Activated CD4-positive, alpha-beta T cell treated with anti-CD3 and anti-CD28 coated beads for 1 hour (primary cell): ENCODE measurements around the gene APLP1.
"Not testable (repeated sequence)": the region's sequence is repeated elsewhere in the genome, so short reads cannot be mapped to it uniquely, and the experiment has no call there.

Experiments
- DNase-seq: peaks from one replicate; pipeline ENCODE4 v3.0.0-alpha.2; 2020

Gene APLP1

DNA sequence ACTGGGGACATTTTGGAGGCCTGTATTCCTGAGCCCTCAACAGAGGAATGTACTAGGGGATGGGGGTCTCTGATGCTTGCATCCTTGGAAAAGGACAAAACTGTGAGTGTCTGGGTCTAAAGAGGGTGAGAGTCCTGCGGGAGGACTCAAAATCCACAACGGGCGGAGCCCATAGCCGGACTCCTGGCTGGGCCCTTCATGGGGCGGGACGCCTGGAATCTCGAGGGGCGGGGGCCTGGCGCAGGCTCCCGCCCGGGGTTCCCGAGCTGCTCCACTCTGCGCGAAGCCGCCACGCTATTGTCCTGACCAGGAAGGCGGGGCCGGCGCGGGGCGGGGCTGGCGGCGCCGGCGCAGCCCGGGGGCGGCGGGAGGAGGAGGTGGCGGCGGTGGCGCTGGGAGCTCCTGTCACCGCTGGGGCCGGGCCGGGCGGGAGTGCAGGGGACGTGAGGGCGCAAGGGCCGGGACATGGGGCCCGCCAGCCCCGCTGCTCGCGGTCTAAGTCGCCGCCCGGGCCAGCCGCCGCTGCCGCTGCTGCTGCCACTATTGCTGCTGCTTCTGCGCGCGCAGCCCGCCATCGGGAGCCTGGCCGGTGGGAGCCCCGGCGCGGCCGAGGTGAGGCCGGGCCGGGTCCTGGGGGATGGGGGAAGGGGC is at the start of gene APLP1:
APLP1 (plus strand) TSS at position 403 of the 651 bp plus-strand sequence; CDS start at position 466, 63 bp downstream.
- peak; percentile 56 for DNase-seq

- no peak for DNase-seq
Measured at GRCh38 chr19:35822579-35822978, 45.8 kb upstream of the APLP1 start.

DNA sequence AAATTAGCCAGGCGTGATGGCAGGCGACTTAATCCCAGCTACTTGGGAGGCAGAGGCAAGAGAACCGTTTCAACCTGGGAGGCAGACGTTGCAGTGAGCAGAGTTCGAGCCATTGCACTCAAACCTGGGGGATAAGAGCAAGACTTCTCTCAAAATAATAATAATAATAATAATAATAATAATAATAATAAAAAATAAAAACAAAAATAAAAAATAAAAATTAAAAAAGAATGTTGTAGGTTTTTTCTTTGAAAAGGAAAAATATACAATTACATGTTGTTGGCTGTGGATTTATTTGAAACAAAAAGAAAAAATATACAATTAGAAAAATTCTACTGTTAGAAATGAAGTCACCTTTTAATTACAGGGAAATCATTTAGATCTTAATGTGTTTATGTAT is 44.2 kb upstream of the APLP1 start:
- no peak for DNase-seq

GRCh38 chr19:35828692-35829301 is 39.6 kb upstream of the APLP1 start:
- no peak for DNase-seq

DNA sequence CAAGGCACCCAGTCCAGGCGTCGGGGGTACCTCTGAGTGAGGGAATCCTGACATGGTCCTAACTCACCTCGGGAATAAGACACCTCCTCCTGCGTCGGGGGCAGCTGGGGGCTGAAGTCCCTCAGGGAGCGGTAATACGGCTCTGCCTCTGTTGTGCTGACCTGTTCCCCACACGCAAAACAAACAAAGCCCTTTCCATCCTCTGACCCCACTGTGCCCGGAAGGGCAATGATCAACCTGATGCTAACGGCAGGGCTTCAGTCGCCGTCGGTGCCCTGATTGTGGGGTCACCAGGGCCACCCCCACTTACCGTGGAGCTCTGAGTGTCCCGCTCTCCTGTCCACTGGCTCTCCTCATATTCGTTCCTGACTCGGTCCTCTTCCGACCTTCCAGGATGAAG is 37.4 kb upstream of the APLP1 start:
- no peak for DNase-seq

DNA sequence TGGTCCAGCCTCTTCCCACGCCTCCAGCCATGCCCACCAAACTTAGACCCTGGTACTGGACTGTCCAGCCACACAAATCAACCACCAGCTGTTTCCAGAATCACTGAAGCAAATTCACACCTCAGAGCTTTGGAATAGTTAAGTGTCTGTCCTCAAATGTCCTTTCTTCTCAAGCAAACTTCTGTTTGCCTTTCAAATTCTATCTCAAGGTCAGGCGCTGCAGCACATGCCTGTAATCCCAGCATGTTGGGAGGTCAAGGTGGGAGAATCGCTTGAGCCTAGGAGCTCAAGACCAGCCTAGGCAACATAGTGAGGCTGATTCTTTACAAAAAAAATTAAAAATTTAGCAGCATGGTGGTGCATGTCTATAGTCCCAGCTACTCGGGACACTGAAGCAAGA is 36.3 kb upstream of the APLP1 start:
- DNase-seq: no peak

DNA sequence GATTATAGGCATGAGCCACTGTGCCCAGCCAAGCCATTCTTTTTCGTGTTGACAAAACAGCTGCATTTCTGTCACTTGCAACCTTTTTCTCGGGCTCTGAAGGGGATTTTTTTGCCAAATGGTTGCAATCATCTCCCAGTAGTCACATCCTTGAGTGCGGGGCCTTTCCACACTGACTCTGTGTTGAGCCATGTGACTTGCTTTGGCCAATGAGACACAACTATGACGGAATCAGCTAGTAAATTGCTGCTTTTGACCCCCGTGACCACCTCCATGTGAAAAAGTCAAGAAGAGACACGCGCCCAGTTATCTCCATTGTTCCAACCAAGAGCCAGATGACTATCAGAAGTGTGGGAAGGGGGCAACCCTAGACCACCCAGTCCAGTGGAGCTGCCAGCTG is 34.4 kb upstream of the APLP1 start:
- DNase-seq: no peak

DNA sequence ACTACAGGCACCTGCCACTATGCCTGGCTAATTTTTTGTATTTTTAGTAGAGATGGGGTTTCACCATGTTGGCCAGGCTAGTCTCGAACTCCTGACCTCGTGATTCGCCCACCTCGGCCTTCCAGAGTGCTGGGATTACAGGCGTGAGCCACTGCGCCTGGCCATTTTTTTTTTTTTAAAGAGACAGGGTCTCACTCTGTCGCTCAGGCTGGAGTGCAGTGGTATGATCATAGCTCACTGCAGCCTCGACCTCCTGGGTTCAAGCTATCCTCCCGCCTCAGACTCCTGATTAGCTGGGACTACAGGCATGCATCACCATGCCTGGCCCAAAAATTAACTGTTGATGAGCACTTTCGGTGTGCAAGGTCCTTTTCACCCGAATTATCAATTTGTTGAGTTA is 32.3 kb upstream of the APLP1 start:
- DNase-seq: not testable (repeated sequence)

DNA sequence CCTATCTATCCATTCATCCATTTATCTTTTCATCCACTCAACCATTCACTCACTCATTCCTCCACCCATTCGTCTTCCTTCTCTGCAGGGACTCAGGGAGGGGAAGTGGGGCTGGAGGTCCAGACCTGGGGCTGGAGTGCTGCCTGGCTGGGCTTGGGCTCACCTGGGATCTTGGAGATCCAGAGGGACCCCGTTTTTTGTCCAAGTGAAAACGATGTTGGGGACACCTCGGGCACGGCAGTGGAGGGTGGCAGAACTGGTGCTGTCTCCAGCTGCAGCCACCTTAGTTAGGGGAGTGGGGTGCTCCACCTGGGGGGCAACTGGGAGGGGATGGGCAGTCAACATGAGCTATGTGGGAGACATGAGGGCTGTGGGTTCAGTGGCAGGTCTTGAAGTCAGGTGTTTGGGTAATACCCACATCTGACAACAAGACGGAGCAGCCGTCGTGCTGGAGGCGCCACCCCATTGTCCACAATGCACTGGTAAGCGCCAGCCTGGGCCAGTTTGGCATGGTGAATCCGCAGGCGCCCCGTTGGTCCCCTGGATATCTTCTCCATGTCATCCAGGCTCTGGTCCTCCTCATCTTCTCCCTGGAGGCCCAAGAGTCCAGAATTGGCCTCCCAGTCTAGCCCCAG is 26.3 kb upstream of the APLP1 start:
- no peak for DNase-seq

- DNase-seq: no peak
Measured at GRCh38 chr19:35842666-35843272, 25.6 kb upstream of the APLP1 start.

GRCh38 chr19:35843676-35844481 is 24.5 kb upstream of the APLP1 start:
- DNase-seq: no peak

GRCh38 chr19:35844482-35845214 is 23.7 kb upstream of the APLP1 start:
- no peak for DNase-seq

DNA sequence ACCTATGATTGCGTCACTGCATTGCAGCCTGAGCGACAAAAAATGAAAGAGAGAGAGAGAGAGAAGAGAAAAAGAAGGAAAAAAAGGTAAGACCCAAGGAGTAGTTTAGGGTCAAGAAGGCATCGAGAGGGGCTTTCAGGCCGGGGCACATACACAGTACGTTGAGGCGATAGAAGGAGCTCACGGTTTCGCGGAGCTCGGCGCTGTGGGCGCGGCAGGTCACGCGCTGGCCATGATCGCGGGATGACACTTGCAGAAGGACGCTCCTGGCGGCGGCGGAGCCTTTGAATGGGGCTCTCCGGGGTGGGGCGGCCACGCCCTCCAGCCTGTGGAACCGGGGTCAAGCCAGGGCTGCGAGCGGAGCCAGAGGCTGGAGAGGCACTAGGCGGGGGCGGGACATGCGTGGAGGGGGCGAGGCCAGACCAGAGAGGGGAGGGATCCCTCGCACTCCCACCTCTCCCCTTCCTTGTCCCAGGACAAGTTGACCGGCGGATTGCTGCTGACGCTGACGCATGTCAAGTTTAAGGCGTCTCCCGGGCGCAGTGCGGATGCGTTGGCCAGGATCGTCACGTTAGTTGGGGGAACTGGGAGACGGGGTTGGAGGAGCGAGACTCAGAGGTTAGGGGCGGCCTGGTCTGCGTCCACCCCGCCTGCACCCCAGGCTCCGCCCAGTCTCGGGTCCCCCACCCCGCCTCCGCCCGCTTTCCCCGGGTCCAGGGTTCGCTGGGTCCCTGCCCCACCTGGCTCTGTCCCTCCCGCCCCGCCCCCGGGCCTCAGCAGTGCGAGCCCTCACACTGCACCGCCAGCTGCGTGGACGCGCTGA is 22.9 kb upstream of the APLP1 start:
- DNase-seq: no peak

- DNase-seq: no peak
Measured at GRCh38 chr19:35846038-35846668, 22.2 kb upstream of the APLP1 start.

DNA sequence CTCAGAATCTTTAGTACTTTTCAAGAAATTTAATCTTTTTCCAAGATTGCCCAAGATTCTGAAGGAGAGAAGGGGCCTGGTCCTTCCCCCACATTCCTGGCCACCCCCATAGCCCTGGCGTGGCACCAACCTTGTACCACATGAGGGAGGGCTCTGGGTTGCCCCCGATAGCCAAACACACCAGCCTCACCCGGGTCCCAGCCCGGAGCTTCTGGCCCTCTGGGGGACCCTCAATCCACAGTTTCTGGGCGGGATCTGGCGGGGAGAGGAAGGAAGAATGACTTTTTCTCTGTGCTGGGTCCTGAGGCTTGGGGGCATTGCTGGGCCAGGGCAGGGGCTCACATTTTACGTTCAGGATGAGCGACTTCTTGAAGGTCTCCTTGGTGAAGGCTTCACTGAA is 20.5 kb upstream of the APLP1 start:
- no peak for DNase-seq

DNA sequence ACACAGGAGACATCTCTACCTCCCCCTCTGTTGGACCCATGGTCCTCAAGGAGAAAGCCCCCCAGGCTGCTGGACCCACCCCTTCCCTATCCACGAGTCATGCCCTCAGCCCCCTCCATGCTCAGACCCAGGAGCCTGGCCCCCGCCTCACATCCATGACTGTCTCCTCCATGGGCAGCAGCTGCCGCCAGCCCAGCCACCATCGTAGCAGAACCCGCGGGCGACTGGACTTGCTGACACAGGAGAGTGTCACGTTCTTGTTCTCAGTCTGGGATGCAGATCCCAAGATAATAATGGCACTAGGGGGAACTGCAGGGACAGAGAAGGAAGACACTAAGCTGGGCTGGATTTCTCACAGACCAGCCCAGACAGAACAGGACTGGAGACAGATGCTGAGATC is 19.9 kb upstream of the APLP1 start:
- no peak for DNase-seq

GRCh38 chr19:35848919-35849505 is 19.4 kb upstream of the APLP1 start:
- DNase-seq: no peak

DNA sequence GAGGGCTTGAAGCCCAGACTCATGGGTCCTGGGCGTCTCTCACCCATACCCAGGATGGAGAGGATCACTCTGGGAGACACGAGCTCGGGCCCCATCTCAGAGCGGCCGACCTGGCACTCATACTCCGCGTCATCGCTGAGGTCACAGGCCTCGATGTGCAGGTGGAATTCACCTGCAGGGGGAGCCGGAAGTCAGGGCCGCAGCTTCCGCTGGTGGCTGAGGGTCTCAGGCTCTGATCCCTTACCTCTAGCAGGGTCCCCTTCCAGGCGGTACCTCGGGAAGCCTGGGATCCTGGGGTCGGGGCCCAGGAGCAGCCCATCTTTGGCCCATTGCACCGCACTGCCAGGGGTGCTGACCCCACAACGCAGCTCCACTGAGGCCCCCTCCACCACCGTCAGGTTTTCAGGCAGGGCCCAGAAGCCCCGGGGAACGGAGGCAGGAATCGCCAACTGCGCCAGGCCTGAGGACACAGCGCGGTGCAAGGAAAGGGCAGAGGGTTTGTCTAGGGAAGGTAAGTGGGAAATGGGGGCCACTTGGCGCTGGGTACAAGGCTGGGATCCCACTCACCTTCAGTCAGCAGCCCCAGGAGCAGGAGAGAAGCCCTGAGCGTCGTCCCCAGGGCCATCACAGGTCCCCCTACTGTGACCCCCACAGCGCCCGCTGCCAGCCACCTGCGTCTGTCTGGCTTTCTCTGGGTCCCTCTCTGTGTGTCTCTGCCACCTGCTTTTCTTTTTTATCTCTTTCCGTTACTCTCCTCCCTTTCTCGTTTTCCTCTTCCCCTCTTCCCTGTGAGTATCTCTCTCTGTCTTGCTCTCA is 17.0 kb upstream of the APLP1 start:
- no peak for DNase-seq

DNA sequence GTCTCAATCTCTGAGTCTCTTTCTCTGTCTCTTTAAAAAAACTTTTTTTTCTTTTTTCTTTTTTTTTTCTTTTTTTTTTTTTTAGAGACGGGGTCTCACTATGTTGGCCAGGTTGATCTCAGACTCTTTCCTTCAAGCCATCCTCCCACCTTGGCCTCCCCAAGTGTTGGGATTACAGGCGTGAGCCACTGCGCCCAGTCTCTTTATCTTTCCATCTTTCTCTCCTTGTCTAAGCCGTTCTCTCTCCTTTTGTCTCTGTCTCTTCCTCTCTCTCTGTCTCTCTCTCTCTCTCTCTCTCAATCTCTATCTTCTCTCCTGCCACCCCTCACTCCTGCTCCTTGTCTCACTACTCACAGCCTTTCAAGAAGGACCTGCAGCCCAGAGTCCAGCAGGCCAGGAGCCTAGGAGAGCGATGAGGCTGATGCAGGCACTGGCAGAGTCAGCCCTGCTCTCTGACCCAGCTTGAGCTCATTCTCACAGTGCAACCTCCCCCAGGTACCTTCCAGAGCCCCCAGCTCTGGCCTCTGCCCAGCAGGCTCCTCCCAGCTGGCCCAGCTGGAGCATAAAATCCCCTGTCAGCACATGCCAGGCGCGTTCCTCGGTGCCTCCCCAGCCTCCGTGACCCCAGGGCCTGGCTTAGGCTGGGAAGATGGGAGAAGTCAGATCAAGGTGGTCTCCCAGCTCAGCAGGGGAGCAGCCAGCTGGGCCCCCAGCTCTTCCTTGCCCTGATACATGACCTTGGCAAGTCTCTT is 16.2 kb upstream of the APLP1 start, which contains the start of gene NPHS1:
NPHS1 (minus strand) TSS at position 476 of the 752 bp plus-strand sequence. CDS start 667 bp downstream, outside the sequence.
- DNase-seq: no peak
